Effector memory CD4-positive, alpha-beta T cell (primary cell): ENCODE data around the gene FAM151B.

ENCODE experiments used
- DNase-seq, 3 donors: peaks; one replicate each; pipeline ENCODE4 v3.0.0-alpha.2; 2020
- H3K27ac ChIP-seq: 2 replicates; pipeline ENCODE4 v1.7.0; 2013; ENCODE audit warnings: mild to moderate bottlenecking, low read length, moderate library complexity; ENCODE audit not compliant: insufficient read depth, poor library complexity, severe bottlenecking
- H3K27me3 ChIP-seq: replicated peaks from 2 replicates; pipeline ENCODE4 v1.7.0; 2013; ENCODE audit warnings: mild to moderate bottlenecking, low read length; ENCODE audit not compliant: insufficient read depth, control insufficient read depth, poor library complexity, severe bottlenecking
- H3K36me3 ChIP-seq: 2 replicates; pipeline ENCODE4 v1.7.0; 2013; ENCODE audit warnings: mild to moderate bottlenecking, low read length, moderate library complexity; ENCODE audit not compliant: control insufficient read depth, insufficient read depth
- H3K4me1 ChIP-seq: 2 replicates; pipeline ENCODE4 v1.7.0; 2013; ENCODE audit warnings: low read length, mild to moderate bottlenecking; ENCODE audit not compliant: control insufficient read depth, insufficient read depth, poor library complexity, severe bottlenecking
- H3K4me3 ChIP-seq: 2 replicates; pipeline ENCODE4 v1.7.0; 2013; ENCODE audit warnings: low read length, low read depth, mild to moderate bottlenecking; ENCODE audit not compliant: insufficient read depth, poor library complexity, severe bottlenecking
- H3K9me3 ChIP-seq: 2 replicates; pipeline ENCODE4 v1.7.0; 2013; ENCODE audit warnings: mild to moderate bottlenecking, low read length, moderate library complexity; ENCODE audit not compliant: control insufficient read depth

FAM151B gene

GRCh38 chr5:80495891-80496290, 8.0 kb downstream of the FAM151B start:
- Histone ChIP-seq H3K4me1 (no peaks in the 10 kb centered on the region), H3K36me3 (no peaks in the 10 kb centered on the region), H3K27ac (no peak overlapping the region), H3K27me3 (no peaks in the 10 kb centered on the region), H3K4me3 (no peak overlapping the region), H3K9me3 (no peaks in the 10 kb centered on the region)
- no peak for DNase-seq

- no peak overlapping the region for H3K27ac ChIP-seq
These were observed 14.9 kb downstream of the FAM151B start for GRCh38 chr5:80502800-80503199.

GRCh38 chr5:80503641-80504040, 15.7 kb downstream of the FAM151B start:
- Histone ChIP-seq H3K4me3 (no peak overlapping the region), H3K9me3 (no peaks in the 10 kb centered on the region), H3K4me1 (no peaks in the 10 kb centered on the region), H3K36me3 (no peaks in the 10 kb centered on the region), H3K27me3 (no peaks in the 10 kb centered on the region), H3K27ac (no peak overlapping the region)
- DNase-seq, result no peak

More at GRCh38 chr5:80502800-80503199, 14.9 kb downstream of the FAM151B start:
- Histone ChIP-seq H3K4me1 (no peaks in the 10 kb centered on the region), H3K27me3 (no peaks in the 10 kb centered on the region), H3K9me3 (no peaks in the 10 kb centered on the region), H3K4me3 (no peak overlapping the region), H3K36me3 (no peaks in the 10 kb centered on the region)
- no peak for DNase-seq

GRCh38 chr5:80504833-80505232, 16.9 kb downstream of the FAM151B start:
- DNase-seq, result no peak
- Histone ChIP-seq H3K27me3 (no peaks in the 10 kb centered on the region), H3K9me3 (no peaks in the 10 kb centered on the region), H3K27ac (no peak overlapping the region), H3K4me3 (no peak overlapping the region), H3K4me1 (no peaks in the 10 kb centered on the region), H3K36me3 (no peaks in the 10 kb centered on the region)

- Histone ChIP-seq H3K4me1 (no peaks in the 10 kb centered on the region), H3K9me3 (no peaks in the 10 kb centered on the region), H3K27ac (no peak overlapping the region), H3K36me3 (no peaks in the 10 kb centered on the region), H3K4me3 (no peak overlapping the region), H3K27me3 (no peaks in the 10 kb centered on the region)
- no peak for DNase-seq
These were observed 19.8 kb downstream of the FAM151B start for GRCh38 chr5:80507663-80508062.

GRCh38 chr5:80508844-80509243, 20.9 kb downstream of the FAM151B start:
- Histone ChIP-seq H3K4me3 (no peak overlapping the region), H3K27me3 (no peaks in the 10 kb centered on the region), H3K36me3 (no peaks in the 10 kb centered on the region), H3K9me3 (no peaks in the 10 kb centered on the region), H3K27ac (no peak overlapping the region), H3K4me1 (no peaks in the 10 kb centered on the region)
- no peak for DNase-seq

- Histone ChIP-seq H3K4me3 (no peak overlapping the region), H3K27me3 (no peaks in the 10 kb centered on the region), H3K9me3 (no peaks in the 10 kb centered on the region), H3K4me1 (no peaks in the 10 kb centered on the region), H3K27ac (no peak overlapping the region), H3K36me3 (no peaks in the 10 kb centered on the region)
- DNase-seq, result no peak
These were observed 21.5 kb downstream of the FAM151B start for GRCh38 chr5:80509362-80509761.

- no peak for DNase-seq
- Histone ChIP-seq H3K9me3 (no peaks in the 10 kb centered on the region), H3K27ac (no peak overlapping the region), H3K27me3 (no peaks in the 10 kb centered on the region), H3K4me3 (no peak overlapping the region), H3K36me3 (no peaks in the 10 kb centered on the region), H3K4me1 (no peaks in the 10 kb centered on the region)
These were observed 28.9 kb downstream of the FAM151B start for GRCh38 chr5:80516826-80517225.

- Histone ChIP-seq H3K27ac (no peak overlapping the region), H3K4me3 (no peak overlapping the region), H3K36me3 (no peaks in the 10 kb centered on the region), H3K27me3 (no peaks in the 10 kb centered on the region), H3K4me1 (no peaks in the 10 kb centered on the region), H3K9me3 (no peaks in the 10 kb centered on the region)
- no peak for DNase-seq
These were observed 52.8 kb downstream of the FAM151B start for GRCh38 chr5:80540691-80541090.

GRCh38 chr5:80541392-80541791, 53.5 kb downstream of the FAM151B start:
- no peaks in the 10 kb centered on the region for H3K36me3 ChIP-seq
- no peak overlapping the region for H3K4me3 ChIP-seq
- H3K4me1 ChIP-seq, result no peaks in the 10 kb centered on the region

GRCh38 chr5:80554646-80555045, 66.7 kb downstream of the FAM151B start:
- Histone ChIP-seq H3K27me3 (peaks cover 4% of the 10 kb centered on the region), H3K9me3 (no peaks in the 10 kb centered on the region), H3K4me1 (no peaks in the 10 kb centered on the region), H3K4me3 (no peak overlapping the region), H3K36me3 (no peaks in the 10 kb centered on the region), H3K27ac (no peak overlapping the region)
- DNase-seq, result no peak

More at GRCh38 chr5:80541392-80541791, 53.5 kb downstream of the FAM151B start:
- Histone ChIP-seq H3K27me3 (no peaks in the 10 kb centered on the region), H3K27ac (no peak overlapping the region), H3K9me3 (no peaks in the 10 kb centered on the region)
- no peak for DNase-seq
